ENCODE results near the gene KNDC1. TPM values are rescaled to one million over a fixed set of nuclear protein-coding genes. Genes with fewer than 3 reads are reported as not detected.

KNDC1 gene
- total and polyA plus RNA-seq, 10 donors = 0.05 to 3.5 (median 1.0) TPM

- TF ChIP-seq POLR2AphosphoS5 (IDR thresholded peaks at IDR 0.05) = no peak
- no peak for TF ChIP-seq POLR2A (IDR thresholded peaks at IDR 0.05)
- TF ChIP-seq CTCF (IDR thresholded peaks at IDR 0.05 in 8 of 11, conservative IDR thresholded peaks at IDR 0.05 in 3 of 11) = no peak
- H3K36me3 ChIP-seq = peaks cover 0 to 67% (median 62%) of the 10 kb centered on the region in 6 donors
- no peak overlapping the region for H3K27ac ChIP-seq
- H3K9me3 ChIP-seq = no peaks in the 10 kb centered on the region
- DNase-seq = peak; percentile 78
- no peak overlapping the region for H3K4me3 ChIP-seq
- intact Hi-C loops (cut with DNase I; ENCODE audit: low total_unique reads) = no loop called here
- H3K27me3 ChIP-seq (replicated peaks in 1 of 7) = peaks cover 0 to 30% (median 7%) of the 10 kb centered on the region in 7 donors
- H3K4me1 ChIP-seq = peaks cover 5 to 48% (median 35%) of the 10 kb centered on the region in 6 donors
- 80 to 91% (median 88%) methylated on average over 24 to 29 of the region's 29 CpGs for WGBS, 5 donors
Observed at GRCh38 chr10:133272301-133272963, 112.4 kb downstream of the KNDC1 start.

- peaks cover 0 to 61% (median 57%) of the 10 kb centered on the region in 6 donors for H3K36me3 ChIP-seq
- intact Hi-C loops (cut with DNase I; ENCODE audit: low total_unique reads) = no loop called here
- peaks cover 0 to 32% (median 7%) of the 10 kb centered on the region in 7 donors for H3K27me3 ChIP-seq (replicated peaks in 1 of 7)
- no peak overlapping the region for H3K27ac ChIP-seq
- peak; percentile 80 for DNase-seq
- 90 to 95% (median 92%) methylated on average over 17 to 25 of the region's 25 CpGs for WGBS, 5 donors
- H3K4me1 ChIP-seq = peaks cover 8 to 53% (median 41%) of the 10 kb centered on the region in 6 donors
- H3K4me3 ChIP-seq = no peak overlapping the region
- TF ChIP-seq POLR2A (IDR thresholded peaks at IDR 0.05) = no peak
- no peak for TF ChIP-seq CTCF (IDR thresholded peaks at IDR 0.05 in 8 of 11, conservative IDR thresholded peaks at IDR 0.05 in 3 of 11)
- TF ChIP-seq POLR2AphosphoS5 (IDR thresholded peaks at IDR 0.05) = peak in 1 of 3 donors; percentile 6
- H3K9me3 ChIP-seq = no peaks in the 10 kb centered on the region
Observed at GRCh38 chr10:133272964-133273420, 113.0 kb downstream of the KNDC1 start.

- H3K27ac ChIP-seq = peak overlapping the region in 2 of 8 donors; percentile 96 to 98
- no peak overlapping the region for H3K4me3 ChIP-seq
- H3K4me1 ChIP-seq = peaks cover 13 to 60% (median 47%) of the 10 kb centered on the region in 6 donors
- TF ChIP-seq POLR2A (IDR thresholded peaks at IDR 0.05) (no peak), POLR2AphosphoS5 (IDR thresholded peaks at IDR 0.05) (peak in 1 of 3 donors; percentile 22)
- intact Hi-C loops (cut with DNase I; ENCODE audit: low total_unique reads) = no loop called here
- WGBS, 5 donors = 88 to 94% (median 91%) methylated on average over 19 to 28 of the region's 28 CpGs
- peaks cover 0 to 56% (median 51%) of the 10 kb centered on the region in 6 donors for H3K36me3 ChIP-seq
- DNase-seq = peak; percentile 83
- H3K27me3 ChIP-seq (replicated peaks in 1 of 7) = peaks cover 0 to 32% (median 7%) of the 10 kb centered on the region in 7 donors
- no peaks in the 10 kb centered on the region for H3K9me3 ChIP-seq
Observed at GRCh38 chr10:133273534-133274143, 113.6 kb downstream of the KNDC1 start.

DNA sequence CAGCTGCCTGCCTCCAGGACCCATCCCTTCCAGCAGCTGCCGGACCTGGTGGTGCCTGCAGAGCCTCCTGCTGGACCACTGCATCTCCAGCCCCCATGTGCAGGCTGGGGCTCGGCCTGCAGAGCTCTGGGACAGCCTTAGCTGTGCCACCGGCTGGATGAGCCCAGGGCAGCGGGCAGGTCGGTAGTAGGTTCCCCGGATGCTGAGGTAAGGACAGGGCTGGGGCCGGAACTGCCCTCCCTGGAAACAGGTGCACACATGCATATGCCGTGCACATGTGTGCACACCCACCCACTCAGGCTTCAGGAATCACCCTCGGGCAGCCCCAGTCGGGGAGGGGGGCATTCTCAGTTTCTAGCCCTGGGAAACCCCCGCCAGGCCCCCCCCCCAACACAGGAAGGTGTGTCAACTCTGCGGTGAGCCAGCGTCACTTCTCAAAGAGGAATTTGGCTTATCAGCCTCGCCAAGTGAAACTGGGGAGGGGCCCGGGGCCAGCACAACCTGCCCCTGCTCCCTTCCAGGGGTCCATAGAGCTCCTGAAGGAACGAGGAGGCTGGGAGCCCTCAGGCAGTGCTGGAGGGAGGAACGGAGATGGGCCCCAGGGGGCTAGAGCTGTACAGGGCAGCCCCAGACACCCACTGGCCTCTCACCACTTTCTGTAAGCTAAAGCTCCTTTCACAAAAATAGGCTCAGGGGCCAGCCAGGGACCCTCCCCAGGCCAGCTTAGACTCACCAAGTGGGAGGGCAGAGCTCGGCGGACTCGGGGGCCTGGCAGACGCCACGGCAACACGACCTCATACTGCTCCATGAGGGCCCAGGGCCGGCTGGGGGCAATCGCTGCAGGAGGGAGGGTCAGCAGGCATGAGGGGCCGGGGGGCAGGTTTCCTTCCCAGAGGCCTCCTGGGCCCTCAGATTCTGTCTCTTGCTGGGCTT is 115.0 kb downstream of the KNDC1 start:
- Histone ChIP-seq H3K9me3 (no peaks in the 10 kb centered on the region), H3K4me3 (peak overlapping the region; percentile 12 to 72 (median 52)), H3K27ac (peak overlapping the region; percentile 35 to 98 (median 88)), H3K27me3 (replicated peaks in 1 of 7) (peaks cover 0 to 32% (median 7%) of the 10 kb centered on the region in 7 donors), H3K36me3 (peaks cover 2 to 56% (median 39%) of the 10 kb centered on the region in 6 donors), H3K4me1 (peaks cover 17 to 74% (median 61%) of the 10 kb centered on the region in 6 donors)
- WGBS, 5 donors = 10 to 21% (median 16%) methylated on average over 16 to 26 of the region's 26 CpGs
- intact Hi-C loops (cut with DNase I; ENCODE audit: low total_unique reads) = no loop called here
- peak; percentile 56 to 78 (median 69) for TF ChIP-seq POLR2AphosphoS5 (IDR thresholded peaks at IDR 0.05)
- no peak for TF ChIP-seq CTCF (IDR thresholded peaks at IDR 0.05 in 8 of 11, conservative IDR thresholded peaks at IDR 0.05 in 3 of 11)
- TF ChIP-seq POLR2A (IDR thresholded peaks at IDR 0.05) = no peak
- DNase-seq = peak; percentile 94
